HL-60 (cell line): Measurements from ENCODE around the gene PRADC1.

ENCODE experiments used
- DNase-seq, 2 experiments: peaks; one replicate each; pipeline ENCODE4 v3.0.0-alpha.2; 2010 to 2020; ENCODE audit warnings: low read depth in 1 of 2, low spot score in 1 of 2
- H3K27ac ChIP-seq: fragments of 250-450 bp; sonication (Bioruptor Pico); replicated peaks from 2 replicates; pipeline ENCODE4 v1.5.1; 2020; ENCODE audit warnings: mild to moderate bottlenecking, moderate library complexity
- H3K27me3 ChIP-seq: fragments of 250-450 bp; sonication (Bioruptor Pico); 2 replicates; pipeline ENCODE4 v1.5.1; 2021; ENCODE audit warnings: mild to moderate bottlenecking, moderate library complexity; ENCODE audit not compliant: insufficient read depth, poor library complexity, severe bottlenecking
- H3K4me3 ChIP-seq: replicated peaks from 2 replicates; pipeline ENCODE4 v1.5.1; 2011; ENCODE audit warnings: mild to moderate bottlenecking, control low read depth, low read length; ENCODE audit not compliant: insufficient read depth
- CTCF ChIP-seq: IDR thresholded peaks from one replicate; pipeline ENCODE4 v1.5.1; 2011; ENCODE audit warnings: low read length, control low read depth, inconsistent platforms; ENCODE audit not compliant: insufficient read depth
- GABPA ChIP-seq: IDR thresholded peaks from 2 replicates; pipeline ENCODE4 v1.6.1; 2012; ENCODE audit warnings: low read depth
- POLR2AphosphoS5 ChIP-seq: IDR thresholded peaks from 2 replicates; pipeline ENCODE4 v1.6.1; 2012; ENCODE audit warnings: low read depth
- REST ChIP-seq: IDR thresholded peaks from 2 replicates; pipeline ENCODE4 v1.6.1; 2012; ENCODE audit warnings: low read depth; ENCODE audit not compliant: insufficient replicate concordance
- SPI1 ChIP-seq: IDR thresholded peaks from 2 replicates; pipeline ENCODE4 v1.6.1; 2012; ENCODE audit warnings: low read depth, mild to moderate bottlenecking, borderline replicate concordance

PRADC1 gene

GRCh38 chr2:73215254-73215653, 17.8 kb downstream of the PRADC1 start:
- no peak for DNase-seq
- H3K27ac ChIP-seq, result no peak overlapping the region
- no peaks in the 10 kb centered on the region for H3K27me3 ChIP-seq
- H3K4me3 ChIP-seq, result no peak overlapping the region; the same call in 1 of the 2 replicates
- TF ChIP-seq GABPA, result no peak
- TF ChIP-seq POLR2AphosphoS5, result no peak
- TF ChIP-seq REST, result no peak
- no peak for TF ChIP-seq SPI1
- TF ChIP-seq CTCF, result no peak

- TF ChIP-seq CTCF (no peak), GABPA (no peak), POLR2AphosphoS5 (peak; percentile 75; the same call in 1 of the 2 replicates), SPI1 (peak; percentile 15; the same call in 1 of the 2 replicates)
- Histone ChIP-seq H3K27ac (peak within 1 kb of the TSS; percentile 85), H3K27me3 (no peaks in the 10 kb centered on the region), H3K4me3 (peak within 1 kb of the TSS; percentile 94)
- peak; percentile 78 to 86 for DNase-seq
These were observed 18.7 kb downstream of the PRADC1 start, which contains the start of gene SMYD5 for GRCh38 chr2:73214120-73215035. TSS of gene SMYD5 (plus strand) at chr2:73214245. CDS start at chr2:73214267, 22 bp downstream.

- DNase-seq, result peak; percentile 35 to 67
- H3K27me3 ChIP-seq, result no peaks in the 10 kb centered on the region
- no peak for TF ChIP-seq GABPA
- no peak for TF ChIP-seq POLR2AphosphoS5
- peak; percentile 96 for TF ChIP-seq CTCF
- no peak for TF ChIP-seq REST
- no peak overlapping the region for H3K27ac ChIP-seq
- no peak overlapping the region for H3K4me3 ChIP-seq
These were observed 20.4 kb downstream of the PRADC1 start for GRCh38 chr2:73212448-73213176.
